A673 (cell line): ENCODE measurements around the gene TLE4.

Source experiments
- EZH2 ChIP-seq: fragments of 200-600 bp; sonication (generic); IDR thresholded peaks from 2 replicates; pipeline ENCODE4 v1.6.1; 2017; ENCODE audit warnings: borderline replicate concordance, low read depth, mild to moderate bottlenecking, mixed read lengths, antibody characterized with exemption, low read length; ENCODE audit not compliant: poor library complexity, severe bottlenecking
- TF ChIP-seq, protein P1 (sequence below): fragments of 300-800, 200-600 bp; sonication (generic); conservative IDR thresholded peaks from 2 replicates; pipeline ENCODE4 v1.5.1; 2017; ENCODE audit warnings: low read depth, mild to moderate bottlenecking, antibody characterized with exemption, low read length, moderate library complexity, mixed read lengths

DNA sequence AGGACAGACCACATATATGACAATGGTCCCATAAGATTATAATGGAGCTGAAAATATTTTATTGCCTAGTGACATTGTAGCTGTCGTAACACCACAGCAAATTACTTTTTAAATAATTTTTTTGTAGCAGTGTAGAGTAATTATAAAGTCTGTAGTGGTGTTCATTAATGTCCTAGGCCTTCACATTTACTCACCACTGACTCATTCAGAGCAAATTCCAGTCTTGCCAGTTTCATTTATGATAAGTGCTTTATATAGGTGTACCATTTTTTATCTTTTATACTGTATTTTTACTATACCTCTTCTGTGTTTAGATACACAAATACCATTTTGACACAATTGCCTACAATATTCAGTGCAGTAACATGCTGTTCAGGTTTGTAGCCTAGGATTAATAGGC, 67.6 kb downstream of the TLE4 start:
- no peak for TF ChIP-seq EZH2
- TF ChIP-seq, protein P1, sequence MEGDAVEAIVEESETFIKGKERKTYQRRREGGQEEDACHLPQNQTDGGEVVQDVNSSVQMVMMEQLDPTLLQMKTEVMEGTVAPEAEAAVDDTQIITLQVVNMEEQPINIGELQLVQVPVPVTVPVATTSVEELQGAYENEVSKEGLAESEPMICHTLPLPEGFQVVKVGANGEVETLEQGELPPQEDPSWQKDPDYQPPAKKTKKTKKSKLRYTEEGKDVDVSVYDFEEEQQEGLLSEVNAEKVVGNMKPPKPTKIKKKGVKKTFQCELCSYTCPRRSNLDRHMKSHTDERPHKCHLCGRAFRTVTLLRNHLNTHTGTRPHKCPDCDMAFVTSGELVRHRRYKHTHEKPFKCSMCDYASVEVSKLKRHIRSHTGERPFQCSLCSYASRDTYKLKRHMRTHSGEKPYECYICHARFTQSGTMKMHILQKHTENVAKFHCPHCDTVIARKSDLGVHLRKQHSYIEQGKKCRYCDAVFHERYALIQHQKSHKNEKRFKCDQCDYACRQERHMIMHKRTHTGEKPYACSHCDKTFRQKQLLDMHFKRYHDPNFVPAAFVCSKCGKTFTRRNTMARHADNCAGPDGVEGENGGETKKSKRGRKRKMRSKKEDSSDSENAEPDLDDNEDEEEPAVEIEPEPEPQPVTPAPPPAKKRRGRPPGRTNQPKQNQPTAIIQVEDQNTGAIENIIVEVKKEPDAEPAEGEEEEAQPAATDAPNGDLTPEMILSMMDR = no peak
